BLaER1 (cell line): ENCODE measurements around the gene BDP1.
"Not testable (repeated sequence)": the region's sequence is repeated elsewhere in the genome, so short reads cannot be mapped to it uniquely, and the experiment has no call there.

Experiments
- H3K27ac ChIP-seq: shearing (Covaris generic); formaldehyde crosslinking; 2 replicates; pipeline ENCODE4 v1.8.1; 2022
- H3K27me3 ChIP-seq: shearing (Covaris generic); formaldehyde crosslinking; 2 replicates; pipeline ENCODE4 v1.8.1; 2022
- H3K36me3 ChIP-seq: shearing (Covaris generic); formaldehyde crosslinking; 2 replicates; pipeline ENCODE4 v1.8.1; 2022
- H3K4me1 ChIP-seq: shearing (Covaris generic); formaldehyde crosslinking; 2 replicates; pipeline ENCODE4 v1.8.1; 2022
- H3K4me2 ChIP-seq: shearing (Covaris generic); formaldehyde crosslinking; 2 replicates; pipeline ENCODE4 v1.8.1; 2022
- H3K4me3 ChIP-seq: shearing (Covaris generic); formaldehyde crosslinking; 2 replicates; pipeline ENCODE4 v1.8.1; 2022
- H3K9ac ChIP-seq: shearing (Covaris generic); formaldehyde crosslinking; 2 replicates; pipeline ENCODE4 v1.8.1; 2022
- H3K9me3 ChIP-seq: shearing (Covaris generic); formaldehyde crosslinking; 2 replicates; pipeline ENCODE4 v1.8.1; 2022
- H4K20me1 ChIP-seq: shearing (Covaris generic); formaldehyde crosslinking; 2 replicates; pipeline ENCODE4 v1.8.1; 2022
- Cebpa-rat ChIP-seq: shearing (Covaris generic); IDR thresholded peaks from 2 replicates; pipeline ENCODE4 v1.8.1; 2022

The BDP1 gene

GRCh38 chr5:71455427-71456361 is at the start of gene BDP1:
Gene BDP1 (plus strand): TSS chr5:71455651. CDS start chr5:71455878, 227 bp downstream.
- Histone ChIP-seq H3K27ac (peak within 1 kb of the TSS; percentile 93), H3K9ac (peak within 1 kb of the TSS; percentile 93), H3K27me3 (no peaks in the 10 kb centered on the region), H3K4me3 (peak within 1 kb of the TSS; percentile 95), H3K9me3 (no peaks in the 10 kb centered on the region), H3K36me3 (peaks cover 24% of the 10 kb centered on the region), H4K20me1 (peaks cover 42% of the 10 kb centered on the region), H3K4me2 (peak within 1 kb of the TSS; percentile 89), H3K4me1 (peaks cover 22% of the 10 kb centered on the region)
- TF ChIP-seq Cebpa-rat = peak; percentile 98

- H3K9me3 ChIP-seq, H3K27me3 ChIP-seq, H4K20me1 ChIP-seq, H3K9ac ChIP-seq, H3K4me2 ChIP-seq, H3K27ac ChIP-seq, H3K36me3 ChIP-seq, H3K4me1 ChIP-seq, H3K4me3 ChIP-seq: not testable (repeated sequence)
Measured at GRCh38 chr5:71410088-71410487, 45.4 kb upstream of the BDP1 start.

- not testable (repeated sequence) for H3K9me3 ChIP-seq, H4K20me1 ChIP-seq, H3K9ac ChIP-seq, H3K4me3 ChIP-seq, H3K4me1 ChIP-seq, H3K27ac ChIP-seq, H3K4me2 ChIP-seq, H3K27me3 ChIP-seq, H3K36me3 ChIP-seq
Measured at GRCh38 chr5:71415626-71416025, 39.8 kb upstream of the BDP1 start.

GRCh38 chr5:71418026-71418425 is 37.4 kb upstream of the BDP1 start:
- not testable (repeated sequence) for H3K9me3 ChIP-seq, H4K20me1 ChIP-seq, H3K4me2 ChIP-seq, H3K4me3 ChIP-seq, H3K9ac ChIP-seq, H3K4me1 ChIP-seq, H3K36me3 ChIP-seq, H3K27ac ChIP-seq, H3K27me3 ChIP-seq

- not testable (repeated sequence) for H3K4me3 ChIP-seq, H3K9ac ChIP-seq, H3K27ac ChIP-seq, H3K4me2 ChIP-seq, H3K36me3 ChIP-seq, H4K20me1 ChIP-seq, H3K27me3 ChIP-seq, H3K4me1 ChIP-seq, H3K9me3 ChIP-seq
Measured at GRCh38 chr5:71421278-71421677, 34.2 kb upstream of the BDP1 start.

GRCh38 chr5:71423896-71424295 is 31.6 kb upstream of the BDP1 start:
- not testable (repeated sequence) for H3K4me2 ChIP-seq, H3K36me3 ChIP-seq, H3K4me3 ChIP-seq, H4K20me1 ChIP-seq, H3K9me3 ChIP-seq, H3K27ac ChIP-seq, H3K9ac ChIP-seq, H3K4me1 ChIP-seq, H3K27me3 ChIP-seq

GRCh38 chr5:71426686-71427474 is 28.6 kb upstream of the BDP1 start:
- H3K36me3 ChIP-seq, H3K4me1 ChIP-seq, H3K27me3 ChIP-seq, H3K9ac ChIP-seq, H3K9me3 ChIP-seq, H4K20me1 ChIP-seq, H3K27ac ChIP-seq, H3K4me3 ChIP-seq, H3K4me2 ChIP-seq: not testable (repeated sequence)

GRCh38 chr5:71432410-71432809 is 23.0 kb upstream of the BDP1 start:
- H3K36me3 ChIP-seq = not testable (repeated sequence)

GRCh38 chr5:71434825-71435224 is 20.6 kb upstream of the BDP1 start:
- H3K9me3 ChIP-seq, H3K4me2 ChIP-seq, H3K4me1 ChIP-seq, H3K27ac ChIP-seq, H3K4me3 ChIP-seq, H3K36me3 ChIP-seq, H3K27me3 ChIP-seq, H4K20me1 ChIP-seq, H3K9ac ChIP-seq: not testable (repeated sequence)

More at GRCh38 chr5:71432410-71432809, 23.0 kb upstream of the BDP1 start:
- H3K4me3 ChIP-seq, H3K9ac ChIP-seq, H4K20me1 ChIP-seq, H3K4me1 ChIP-seq, H3K27ac ChIP-seq, H3K4me2 ChIP-seq, H3K9me3 ChIP-seq, H3K27me3 ChIP-seq: not testable (repeated sequence)

- H3K36me3 ChIP-seq, H4K20me1 ChIP-seq, H3K9ac ChIP-seq, H3K9me3 ChIP-seq, H3K27ac ChIP-seq, H3K4me2 ChIP-seq, H3K4me3 ChIP-seq, H3K4me1 ChIP-seq: not testable (repeated sequence)
- H3K27me3 ChIP-seq = peaks cover 17% of the 10 kb centered on the region; the same call in 1 of the 2 replicates
Measured at GRCh38 chr5:71441564-71441963, 13.9 kb upstream of the BDP1 start.

GRCh38 chr5:71443891-71444290 is 11.6 kb upstream of the BDP1 start:
- H3K4me2 ChIP-seq, H3K4me1 ChIP-seq, H4K20me1 ChIP-seq, H3K4me3 ChIP-seq, H3K9me3 ChIP-seq, H3K27ac ChIP-seq, H3K9ac ChIP-seq, H3K36me3 ChIP-seq: not testable (repeated sequence)
- H3K27me3 ChIP-seq = peaks cover 18% of the 10 kb centered on the region; the same call in 1 of the 2 replicates

GRCh38 chr5:71445015-71445414 is 10.4 kb upstream of the BDP1 start:
- not testable (repeated sequence) for H3K27ac ChIP-seq, H3K9me3 ChIP-seq, H3K9ac ChIP-seq, H3K4me1 ChIP-seq, H3K36me3 ChIP-seq, H4K20me1 ChIP-seq, H3K4me3 ChIP-seq, H3K4me2 ChIP-seq
- peaks cover 18% of the 10 kb centered on the region; the same call in 1 of the 2 replicates for H3K27me3 ChIP-seq

- H3K27ac ChIP-seq, H3K9ac ChIP-seq, H3K4me3 ChIP-seq, H3K4me2 ChIP-seq, H3K4me1 ChIP-seq, H3K36me3 ChIP-seq, H3K9me3 ChIP-seq, H4K20me1 ChIP-seq: not testable (repeated sequence)
- H3K27me3 ChIP-seq = peaks cover 18% of the 10 kb centered on the region; the same call in 1 of the 2 replicates
Measured at GRCh38 chr5:71445523-71446152, 9.8 kb upstream of the BDP1 start.
